HepG2 (cell line): ENCODE measurements around the gene ASAP2.

ENCODE experiments used
- ARNT ChIP-seq: fragments of 450-650 bp; IDR thresholded peaks from 2 replicates; pipeline ENCODE4 v1.6.1; 2017
- BHLHE40 ChIP-seq: IDR thresholded peaks from 2 replicates; pipeline ENCODE4 v1.6.1; 2011; ENCODE audit warnings: low read length, improper control_type of control experiment
- CTCF ChIP-seq: sonication (generic); formaldehyde crosslinking; IDR thresholded peaks from 2 replicates; pipeline ENCODE4 v1.5.0; 2020; ENCODE audit warnings: mild to moderate bottlenecking, missing genetic modification reagents, moderate library complexity
- NFE2 ChIP-seq: sonication (generic); formaldehyde crosslinking; IDR thresholded peaks from 2 replicates; pipeline ENCODE4 v1.4.0; 2020; ENCODE audit warnings: missing genetic modification reagents
- ONECUT2 ChIP-seq: sonication (generic); formaldehyde crosslinking; IDR thresholded peaks from 2 replicates; pipeline ENCODE4 v1.4.0; 2020; ENCODE audit warnings: missing genetic modification reagents
- ZHX1 ChIP-seq: sonication (generic); formaldehyde crosslinking; IDR thresholded peaks from 2 replicates; pipeline ENCODE4 v1.8.1; 2022; ENCODE audit warnings: low read depth, mild to moderate bottlenecking, missing genetic modification reagents
- ZNF598 ChIP-seq: sonication (generic); formaldehyde crosslinking; IDR thresholded peaks from 2 replicates; pipeline ENCODE4 v1.5.1; 2020; ENCODE audit warnings: mild to moderate bottlenecking, missing genetic modification reagents, borderline replicate concordance

- TF ChIP-seq ARNT (no peak), BHLHE40 (no peak), ZNF598 (no peak), CTCF (CRISPR knock-in tag) (no peak), NFE2 (no peak), ONECUT2 (CRISPR knock-in tag) (no peak), ZHX1 (no peak)
These were observed 5.5 kb downstream of the ASAP2 start for GRCh38 chr2:9212010-9212635.
